Lower lobe of right lung (tissue), 2 donors: ENCODE data around the gene SH3PXD2B. TPM values are rescaled to one million over a fixed set of nuclear protein-coding genes. Genes with fewer than 3 reads are reported as not detected.
"Not testable (repeated sequence)": the region's sequence is repeated elsewhere in the genome, so short reads cannot be mapped to it uniquely, and the experiment has no call there.

Source experiments
- ATAC-seq, 2 donors: fragments of 200-7000 bp; cut with Tn5 transposase; one replicate each; pipeline ENCODE4 v1.9.1; 2020 to 2022; ENCODE audit warnings: mild to moderate bottlenecking in 2 of 2, moderate library complexity in 2 of 2
- DNase-seq: peaks from one replicate; pipeline ENCODE4 v3.0.0-alpha.2; 2020
- H3K27ac ChIP-seq: fragments of 200-600 bp; one replicate; pipeline ENCODE4 v1.8.0; 2022
- H3K27me3 ChIP-seq: fragments of 200-600 bp; one replicate; pipeline ENCODE4 v1.8.0; 2022; ENCODE audit warnings: low read depth
- H3K36me3 ChIP-seq: fragments of 200-600 bp; one replicate; pipeline ENCODE4 v1.8.0; 2022; ENCODE audit warnings: mild to moderate bottlenecking
- H3K4me1 ChIP-seq: fragments of 200-600 bp; one replicate; pipeline ENCODE4 v1.8.0; 2022
- H3K4me3 ChIP-seq: fragments of 200-600 bp; one replicate; pipeline ENCODE4 v1.8.0; 2022; ENCODE audit warnings: mild to moderate bottlenecking
- H3K9me3 ChIP-seq: fragments of 200-600 bp; one replicate; pipeline ENCODE4 v1.8.0; 2022
- intact Hi-C: fragments of 100-400 bp; cut with DNase I; formaldehyde crosslinking; loops from one replicate; pipeline ENCODE4 v1.11.0; 2022
- total RNA-seq: library from RNA; stranded (reverse); fragmentation: NEBNext Ultra II Directional; extraction: Animal tissue kit (Norgen Biotek cat#: 25700); gene quantifications from one replicate; pipeline ENCODE4 v1.2.1, GENCODE V29; 2021
- TF ChIP-seq, protein P1 (sequence below): fragments of 200-600 bp; IDR thresholded peaks from one replicate; pipeline ENCODE4 v1.8.0; 2022; ENCODE audit warnings: antibody characterized with exemption, mild to moderate bottlenecking
- donor health status: DM: no; HTN: yes; CAD: no; lungs with severe emphysema.

Gene SH3PXD2B
- total RNA-seq, 1 donor from 2014 or later = 49.8 TPM

DNA sequence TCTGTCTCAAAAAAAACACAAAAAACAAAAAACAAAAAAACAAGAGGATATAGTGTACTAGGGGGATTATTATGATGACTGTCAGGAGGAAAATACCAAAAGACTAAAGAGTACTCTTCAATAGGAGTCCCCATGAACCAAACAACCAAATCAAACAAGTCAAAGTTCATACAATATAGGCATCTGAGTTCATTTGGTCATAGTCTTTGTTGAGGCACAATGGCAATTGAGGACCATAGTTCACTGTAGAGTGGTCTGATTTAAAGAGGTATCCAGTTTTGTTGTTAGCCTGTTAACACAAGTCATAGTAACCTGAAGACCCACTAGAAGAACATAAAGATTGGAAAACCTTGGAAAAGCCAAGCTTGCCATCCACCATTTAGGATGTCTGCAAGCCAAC is 159.5 kb downstream of the SH3PXD2B start:
- H3K27me3 ChIP-seq = no peaks in the 10 kb centered on the region
- intact Hi-C loops = no loop called here
- DNase-seq (no peak), ATAC-seq (no peak)
- no peak overlapping the region for H3K27ac ChIP-seq
- no peaks in the 10 kb centered on the region for H3K36me3 ChIP-seq
- no peaks in the 10 kb centered on the region for H3K9me3 ChIP-seq
- H3K4me3 ChIP-seq = no peak overlapping the region
- TF ChIP-seq, protein P1, sequence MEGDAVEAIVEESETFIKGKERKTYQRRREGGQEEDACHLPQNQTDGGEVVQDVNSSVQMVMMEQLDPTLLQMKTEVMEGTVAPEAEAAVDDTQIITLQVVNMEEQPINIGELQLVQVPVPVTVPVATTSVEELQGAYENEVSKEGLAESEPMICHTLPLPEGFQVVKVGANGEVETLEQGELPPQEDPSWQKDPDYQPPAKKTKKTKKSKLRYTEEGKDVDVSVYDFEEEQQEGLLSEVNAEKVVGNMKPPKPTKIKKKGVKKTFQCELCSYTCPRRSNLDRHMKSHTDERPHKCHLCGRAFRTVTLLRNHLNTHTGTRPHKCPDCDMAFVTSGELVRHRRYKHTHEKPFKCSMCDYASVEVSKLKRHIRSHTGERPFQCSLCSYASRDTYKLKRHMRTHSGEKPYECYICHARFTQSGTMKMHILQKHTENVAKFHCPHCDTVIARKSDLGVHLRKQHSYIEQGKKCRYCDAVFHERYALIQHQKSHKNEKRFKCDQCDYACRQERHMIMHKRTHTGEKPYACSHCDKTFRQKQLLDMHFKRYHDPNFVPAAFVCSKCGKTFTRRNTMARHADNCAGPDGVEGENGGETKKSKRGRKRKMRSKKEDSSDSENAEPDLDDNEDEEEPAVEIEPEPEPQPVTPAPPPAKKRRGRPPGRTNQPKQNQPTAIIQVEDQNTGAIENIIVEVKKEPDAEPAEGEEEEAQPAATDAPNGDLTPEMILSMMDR = no peak
- peaks cover 5% of the 10 kb centered on the region for H3K4me1 ChIP-seq

DNA sequence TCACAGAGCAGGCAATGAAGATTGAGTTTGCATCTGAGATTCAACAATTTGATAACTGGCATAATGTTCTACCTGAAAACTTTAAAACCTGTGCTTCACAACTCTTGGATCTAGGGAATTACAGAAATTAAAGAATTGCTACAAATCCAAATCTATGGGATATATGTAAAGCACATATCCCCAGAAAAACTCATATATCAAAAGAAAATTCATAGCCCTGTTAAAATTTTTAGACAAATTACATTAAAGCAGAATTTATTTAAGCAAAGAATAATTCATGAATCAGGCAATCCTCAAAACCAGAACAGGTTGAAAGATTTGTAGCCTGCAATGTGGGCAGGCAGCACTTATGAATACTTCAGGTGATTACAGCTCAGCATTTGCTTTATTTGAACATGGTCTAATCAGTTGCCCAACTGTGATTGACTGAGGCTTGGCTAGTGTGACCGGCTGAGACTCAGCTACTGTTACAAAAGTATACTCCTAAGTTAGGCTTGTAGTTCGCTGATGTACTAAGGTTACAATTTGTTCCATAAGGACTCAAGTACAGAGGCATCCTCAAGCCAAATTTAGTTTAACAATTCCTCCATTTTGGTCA is 160.5 kb downstream of the SH3PXD2B start:
- no peak overlapping the region for H3K27ac ChIP-seq
- peaks cover 5% of the 10 kb centered on the region for H3K4me1 ChIP-seq
- DNase-seq (no peak), ATAC-seq (peak in 1 of 2 donors; percentile 66)
- TF ChIP-seq, protein P1 = no peak
- intact Hi-C loops = no loop called here
- no peaks in the 10 kb centered on the region for H3K36me3 ChIP-seq
- H3K27me3 ChIP-seq = no peaks in the 10 kb centered on the region
- H3K9me3 ChIP-seq = no peaks in the 10 kb centered on the region
- no peak overlapping the region for H3K4me3 ChIP-seq

DNA sequence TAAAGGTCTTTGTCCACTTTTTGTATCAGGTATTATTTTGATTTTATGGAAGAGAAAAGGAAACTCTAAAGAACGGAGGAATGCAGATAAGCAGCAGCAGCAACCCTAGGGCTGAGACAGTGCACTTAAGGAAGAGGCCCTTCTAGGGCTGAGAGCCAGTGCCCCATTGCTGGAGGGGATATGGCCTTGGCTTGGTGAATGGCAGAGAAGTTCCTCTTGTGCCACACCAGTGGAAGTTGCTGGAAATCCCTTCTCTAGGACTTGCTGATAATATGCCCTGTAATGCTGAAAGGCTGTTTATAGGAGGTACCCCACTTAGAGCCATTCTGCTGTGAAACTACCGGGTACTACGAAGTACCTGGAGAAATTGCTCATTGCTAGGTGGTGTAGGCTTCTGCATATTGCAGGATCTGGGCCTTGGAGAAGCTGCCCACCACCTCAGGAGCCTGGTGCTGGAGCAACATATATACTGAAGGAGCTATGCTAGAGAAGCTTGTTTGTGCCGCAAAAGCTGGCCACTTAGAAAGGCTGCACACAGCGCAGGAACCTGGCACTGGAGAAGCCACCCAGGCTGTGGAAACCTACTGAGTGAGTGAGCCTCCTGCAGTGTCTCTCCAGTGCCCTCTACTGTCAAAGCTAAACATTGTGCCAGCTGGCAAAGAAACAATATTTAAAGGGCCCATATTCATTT is 161.1 kb downstream of the SH3PXD2B start:
- no peaks in the 10 kb centered on the region for H3K36me3 ChIP-seq
- H3K27ac ChIP-seq = no peak overlapping the region
- intact Hi-C loops = no loop called here
- H3K4me3 ChIP-seq = no peak overlapping the region
- TF ChIP-seq, protein P1 = peak; percentile 83
- peak; percentile 98 to 99 for ATAC-seq
- DNase-seq = peak; percentile 74
- H3K9me3 ChIP-seq = no peaks in the 10 kb centered on the region
- peaks cover 5% of the 10 kb centered on the region for H3K4me1 ChIP-seq
- H3K27me3 ChIP-seq = no peaks in the 10 kb centered on the region

DNA sequence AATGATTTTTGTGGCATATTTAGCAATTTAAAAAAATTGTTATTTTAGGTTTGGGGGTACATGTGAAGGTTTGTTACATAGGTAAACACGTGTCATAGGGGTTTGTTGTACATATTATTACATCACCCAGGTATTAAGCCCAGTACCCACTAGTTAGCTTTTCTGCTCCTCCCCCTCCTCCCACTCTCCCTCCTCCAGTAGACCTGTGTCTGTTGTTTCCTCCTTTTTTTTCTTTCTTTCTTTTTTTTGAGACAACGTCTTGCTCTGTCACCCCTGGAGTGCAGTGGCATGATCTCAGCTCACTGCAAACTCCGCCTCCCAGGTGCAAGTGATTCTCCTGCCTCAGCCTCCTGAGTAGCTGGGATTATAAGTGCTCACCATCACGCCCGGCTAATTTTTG is 162.5 kb downstream of the SH3PXD2B start:
- ATAC-seq, H3K4me1 ChIP-seq, H3K4me3 ChIP-seq, H3K36me3 ChIP-seq, intact Hi-C loops, H3K9me3 ChIP-seq, H3K27ac ChIP-seq, H3K27me3 ChIP-seq, DNase-seq: not testable (repeated sequence)

DNA sequence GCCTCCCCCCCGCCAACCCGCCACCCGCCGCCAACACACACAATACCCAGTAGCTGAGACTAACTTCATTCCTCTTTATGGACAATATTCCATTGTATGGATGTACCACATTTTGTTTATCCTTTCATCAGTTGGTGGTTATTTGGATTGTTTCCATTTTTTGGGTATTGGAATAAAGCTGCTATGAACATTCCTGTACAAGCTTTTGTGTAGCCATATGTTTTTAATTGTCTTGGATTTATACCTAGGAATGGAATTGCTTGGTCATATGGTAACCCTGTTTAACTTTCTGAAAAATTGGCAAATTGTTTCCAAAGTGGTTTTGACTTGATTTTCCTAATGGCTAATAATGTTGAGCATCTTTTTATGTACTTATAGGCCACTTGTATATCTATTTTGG is 165.9 kb downstream of the SH3PXD2B start:
- no peak for DNase-seq
- intact Hi-C loops = no loop called here
- Histone ChIP-seq H3K4me3 (no peak overlapping the region), H3K36me3 (no peaks in the 10 kb centered on the region), H3K4me1 (peaks cover 5% of the 10 kb centered on the region), H3K27ac (no peak overlapping the region), H3K27me3 (no peaks in the 10 kb centered on the region), H3K9me3 (no peaks in the 10 kb centered on the region)
- TF ChIP-seq, protein P1 = no peak
- ATAC-seq = no peak

DNA sequence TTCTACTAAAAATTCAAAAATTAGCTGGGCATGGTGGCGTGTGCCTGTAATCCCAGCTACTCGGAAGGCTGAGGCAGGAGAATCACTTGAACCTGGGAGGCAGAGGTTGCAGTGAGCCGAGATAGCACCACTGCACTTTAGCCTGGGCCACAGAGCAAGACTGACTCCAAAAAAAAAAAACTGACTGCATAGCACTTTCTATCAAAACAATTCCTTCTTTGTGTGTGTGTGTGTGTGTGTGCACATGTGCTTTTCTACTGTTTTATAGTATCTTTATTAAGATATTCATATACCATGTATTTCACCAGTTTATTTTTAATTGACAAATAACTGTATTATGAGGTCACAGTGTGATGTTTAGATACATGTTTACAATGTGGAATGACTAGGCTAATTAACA is 167.2 kb downstream of the SH3PXD2B start:
- intact Hi-C loops, ATAC-seq, H3K36me3 ChIP-seq, H3K4me1 ChIP-seq, H3K27ac ChIP-seq, H3K9me3 ChIP-seq, H3K4me3 ChIP-seq, DNase-seq, H3K27me3 ChIP-seq: not testable (repeated sequence)
